Caki2 (cell line): ENCODE data around the gene SCN3A. TPM values are rescaled to one million over a fixed set of nuclear protein-coding genes. Genes with fewer than 3 reads are reported as not detected.
A peak's percentile ranks its signal among the peaks of the same experiment; 100 is the strongest.

ENCODE experiments used
- DNase-seq: peaks from one replicate; pipeline ENCODE4 v3.0.0-alpha.2; 2015; ENCODE audit warnings: low read depth
- in situ Hi-C: cut with HindIII; loops from 2 replicates; pipeline ENCODE4 v1.10.0; 2016; ENCODE audit warnings: low sequenced_read_pairs, low pct_unique_long_range_greater_than_20kb, mixed read lengths
- total RNA-seq: library from RNA; depleted of rRNA; stranded (reverse); fragments of >200 nt; shearing (Covaris generic); gene quantifications from 2 replicates; pipeline ENCODE4 v1.2.3, GENCODE V29; 2014; ENCODE audit warnings: low replicate concordance; rRNA removed

The SCN3A gene
- 0.14 and 0.24 TPM in 2 replicates for total RNA-seq

- in situ Hi-C loops = no loop called here
These were observed at the start of gene SCN3A for GRCh38 chr2:165203689-165204559. SCN3A (minus strand) TSS chr2:165204050; CDS start chr2:165176394, 27,656 bp downstream.

GRCh38 chr2:165253178-165253577 is 49.3 kb upstream of the SCN3A start:
- no peak for DNase-seq
- in situ Hi-C loops = no loop called here

More at GRCh38 chr2:165203689-165204559, at the start of gene SCN3A:
- DNase-seq = peak; percentile 70

- in situ Hi-C loops = no loop called here
- DNase-seq = no peak
These were observed 47.5 kb upstream of the SCN3A start for GRCh38 chr2:165251366-165251765.

- DNase-seq = no peak
- in situ Hi-C loops = no loop called here
These were observed 44.4 kb upstream of the SCN3A start for GRCh38 chr2:165248238-165248637.

- in situ Hi-C loops = no loop called here
- DNase-seq = no peak
These were observed 41.4 kb upstream of the SCN3A start for GRCh38 chr2:165245081-165245793.

DNA sequence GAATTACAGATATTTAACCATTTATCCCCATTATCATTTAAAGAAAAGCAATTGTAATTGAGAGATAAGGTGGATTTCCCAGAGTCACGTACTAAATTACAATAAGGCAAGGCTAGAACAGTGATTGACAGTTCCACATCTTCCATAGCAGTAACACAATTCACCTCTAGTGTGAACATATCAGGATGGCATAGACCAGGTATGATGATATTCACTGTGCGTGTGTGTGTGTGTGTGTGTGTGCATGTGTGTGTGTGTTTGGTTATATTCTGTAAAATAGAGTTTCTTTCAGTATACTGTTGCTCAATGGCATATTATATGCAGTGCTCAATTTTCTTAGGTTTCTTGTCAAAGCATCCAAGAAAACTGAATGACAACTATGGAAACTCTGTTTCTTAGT is 37.1 kb upstream of the SCN3A start:
- in situ Hi-C loops = no loop called here
- no peak for DNase-seq

GRCh38 chr2:165239856-165240515 is 36.1 kb upstream of the SCN3A start:
- in situ Hi-C loops = no loop called here

DNA sequence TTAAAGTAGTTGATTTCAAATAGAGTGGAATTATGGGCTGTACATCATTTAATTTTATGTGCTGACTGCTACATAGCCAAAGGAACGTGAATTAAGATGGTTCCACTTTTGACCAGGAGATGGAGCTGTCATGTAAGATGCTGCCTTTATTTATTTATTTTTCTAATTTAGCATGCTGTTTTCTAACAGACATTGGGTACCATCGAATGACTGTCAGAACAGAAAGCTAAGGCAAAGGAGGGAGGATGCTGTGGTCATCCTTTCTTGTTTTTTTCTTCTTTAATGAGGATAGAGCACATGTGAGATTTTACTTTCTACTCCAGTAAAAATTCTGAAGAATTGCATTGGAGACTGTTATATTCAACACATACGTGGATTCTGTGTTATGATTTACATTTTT is 35.4 kb upstream of the SCN3A start, which contains the start of gene SCN2A:
Gene SCN2A (plus strand): TSS at position 185 of the 400 bp plus-strand sequence. CDS start 56,410 bp downstream, outside the sequence.
- DNase-seq = peak; percentile 30
- in situ Hi-C loops = no loop called here

More at GRCh38 chr2:165239856-165240515, 36.1 kb upstream of the SCN3A start:
- no peak for DNase-seq

- no peak for DNase-seq
- in situ Hi-C loops = no loop called here
These were observed 34.4 kb upstream of the SCN3A start for GRCh38 chr2:165238295-165238694.

DNA sequence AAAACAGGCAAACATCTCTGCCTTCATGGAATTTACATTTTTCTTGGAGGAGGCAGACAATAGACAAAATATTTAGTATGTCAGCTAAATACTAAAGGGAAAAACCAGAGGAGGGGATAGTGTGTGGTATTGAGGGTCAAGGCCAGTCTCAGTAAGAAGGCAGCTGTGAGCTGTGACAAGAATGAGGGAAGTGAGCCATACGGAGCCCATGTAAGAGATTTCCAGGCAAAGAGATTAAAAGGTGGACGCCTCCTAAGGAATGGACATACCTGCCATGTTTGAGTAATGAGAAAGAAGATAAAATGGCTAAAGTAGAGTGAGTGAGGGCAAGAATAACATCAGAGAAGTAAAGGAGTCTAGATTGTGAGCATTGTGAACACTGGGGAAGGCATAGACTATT is 33.2 kb upstream of the SCN3A start:
- DNase-seq = no peak
- in situ Hi-C loops = no loop called here

DNA sequence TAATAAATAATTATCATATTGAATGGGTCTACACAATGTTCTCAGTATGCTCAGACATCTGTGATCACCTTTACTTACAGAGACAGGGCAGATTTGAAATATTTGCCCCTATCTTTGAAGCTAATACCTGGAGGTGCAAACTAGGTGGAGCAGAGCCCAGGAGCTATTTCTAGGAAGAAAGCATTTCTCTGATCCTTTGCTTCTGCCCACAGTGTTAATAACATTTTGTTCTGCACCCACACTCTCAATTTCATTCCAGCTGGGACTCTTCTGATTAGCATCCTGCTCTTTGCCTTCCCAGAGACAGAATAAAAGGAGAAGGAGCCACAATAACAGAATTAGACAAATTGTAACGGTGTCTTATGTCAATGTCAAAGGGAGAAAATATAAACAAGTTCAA is 23.7 kb upstream of the SCN3A start:
- in situ Hi-C loops = no loop called here
- no peak for DNase-seq

DNA sequence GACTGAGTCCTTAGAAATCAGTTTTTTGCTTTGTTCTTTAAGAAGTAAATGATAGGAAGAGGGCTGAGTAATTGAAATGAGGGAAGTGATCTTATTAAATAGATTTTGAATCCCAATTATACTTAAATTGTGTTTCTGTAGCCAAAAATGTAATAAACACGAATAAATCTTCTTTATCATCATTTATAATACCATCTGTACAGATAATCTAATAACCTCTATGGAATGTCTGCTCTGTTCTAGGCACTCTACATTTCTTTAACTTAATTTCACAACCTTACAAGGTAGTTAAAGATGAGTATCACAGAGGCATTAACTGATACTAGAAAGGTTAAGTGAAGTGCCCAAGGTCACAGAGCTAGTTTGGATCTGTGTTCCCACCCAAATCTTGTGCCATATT is 21.1 kb upstream of the SCN3A start:
- in situ Hi-C loops = no loop called here

DNA sequence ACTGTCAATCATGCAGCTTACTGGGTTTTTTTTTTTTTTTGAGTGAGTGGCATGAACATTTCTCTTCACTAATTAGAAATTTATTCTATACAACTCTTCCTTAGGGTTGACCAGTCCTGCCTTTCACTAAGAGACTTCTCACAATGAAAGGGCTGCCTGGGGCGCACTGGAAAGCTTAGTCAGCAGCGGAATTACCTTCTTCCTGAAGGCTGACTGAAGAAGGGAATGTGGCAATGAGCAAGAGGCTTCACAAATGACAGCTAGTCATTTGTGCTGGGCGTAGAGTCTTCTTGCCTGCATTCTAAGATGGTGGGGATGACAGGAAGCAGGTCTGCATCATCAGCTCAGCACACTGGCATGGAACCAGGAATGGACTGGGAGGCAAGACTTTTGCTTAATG is 15.6 kb upstream of the SCN3A start:
- in situ Hi-C loops = no loop called here
- no peak for DNase-seq

More for the DNA sequence above, 21.1 kb upstream of the SCN3A start:
- no peak for DNase-seq

DNA sequence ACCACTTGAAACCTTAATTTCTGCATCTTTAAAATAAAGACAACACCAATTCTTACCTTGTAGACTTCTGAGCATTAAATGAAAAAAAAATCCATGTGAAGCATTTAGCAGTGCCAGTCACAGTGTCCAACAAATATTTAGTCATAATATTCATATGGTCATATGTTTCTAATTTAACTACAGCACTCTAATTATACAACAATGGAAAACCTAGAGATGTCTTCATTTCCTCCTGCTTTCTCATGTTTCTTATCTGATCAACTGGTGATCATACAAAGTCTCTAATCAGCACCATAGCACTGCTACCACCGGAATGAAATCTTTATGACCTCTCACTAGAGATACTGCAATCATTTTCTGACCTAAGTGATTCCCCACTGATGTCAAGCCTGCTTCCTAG is 10.2 kb upstream of the SCN3A start:
- no peak for DNase-seq
- in situ Hi-C loops = no loop called here

GRCh38 chr2:165208094-165208493 is 4.2 kb upstream of the SCN3A start:
- DNase-seq = no peak
- in situ Hi-C loops = no loop called here

DNA sequence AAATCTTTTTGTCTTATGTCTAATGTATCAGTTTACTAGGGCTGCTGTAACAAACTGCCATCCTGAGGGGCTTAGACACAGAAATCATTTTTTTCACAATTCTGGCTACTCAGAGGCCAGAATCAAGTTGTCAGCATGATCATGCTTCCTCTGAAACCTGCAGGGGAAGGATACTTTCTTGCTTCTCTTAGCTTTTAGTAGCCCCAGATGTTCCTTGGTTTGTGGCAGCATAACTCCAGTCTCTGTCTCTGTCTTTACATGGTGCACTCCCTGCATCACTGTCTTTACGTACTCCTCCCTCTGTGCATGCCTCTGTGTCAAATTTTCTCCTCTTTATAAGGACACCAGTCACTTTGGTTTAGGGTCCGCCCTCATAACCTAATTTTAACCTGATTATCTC is 2.0 kb upstream of the SCN3A start:
- DNase-seq = no peak
- in situ Hi-C loops = no loop called here

GRCh38 chr2:165202239-165202638 is 1.6 kb downstream of the SCN3A start:
- in situ Hi-C loops = no loop called here
- peak; percentile 12 for DNase-seq

DNA sequence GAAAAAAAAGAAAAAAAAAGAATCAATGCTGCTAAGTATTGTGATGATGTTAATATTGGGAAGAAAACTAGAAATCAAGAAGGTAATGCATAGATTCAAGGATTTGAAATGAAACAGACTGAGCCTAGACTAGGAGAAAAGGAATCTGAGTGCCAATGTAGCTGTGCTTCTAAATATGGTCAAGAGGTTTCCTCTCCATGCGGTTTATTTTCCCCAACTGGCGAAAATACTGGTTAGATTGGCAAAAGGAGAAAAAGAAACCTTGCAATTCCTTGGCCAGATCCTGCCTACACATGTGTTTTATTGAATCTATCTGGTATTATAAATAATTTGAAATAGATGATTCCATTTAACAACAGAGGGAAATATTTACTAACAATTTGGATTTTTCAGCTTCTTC is 5.7 kb downstream of the SCN3A start:
- DNase-seq = peak; percentile 14
- in situ Hi-C loops = no loop called here

DNA sequence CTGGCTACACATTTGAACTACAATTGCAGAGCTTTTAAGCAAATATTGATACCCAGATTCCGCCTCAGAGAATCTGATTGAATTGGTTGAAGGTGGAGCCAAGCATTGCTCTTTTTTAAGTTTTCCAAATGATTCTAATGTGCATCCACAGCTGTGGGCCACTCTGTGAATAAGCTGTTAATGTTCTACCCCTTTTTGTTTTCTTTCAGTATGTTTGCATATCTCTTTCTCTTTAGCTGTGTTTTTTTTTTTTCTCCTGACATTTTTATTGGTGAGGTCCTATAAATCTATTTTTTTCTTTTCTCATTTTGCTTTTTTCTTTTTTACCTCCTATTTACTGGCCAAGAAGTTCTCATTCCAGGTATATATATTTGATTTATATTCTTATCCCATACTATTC is 6.5 kb downstream of the SCN3A start:
- in situ Hi-C loops = no loop called here
- DNase-seq = peak; percentile 31
